Muscle layer of colon (tissue), 2 donors: Measurements from ENCODE around the gene ST3GAL4.

Experiments
- H3K27ac ChIP-seq: one replicate; pipeline ENCODE4 v1.7.0; 2013; ENCODE audit warnings: low read depth, mild to moderate bottlenecking, low read length, moderate library complexity
- H3K27me3 ChIP-seq, 2 donors: one replicate each; pipeline ENCODE4 v1.7.0; 2013; ENCODE audit warnings: low read length in 2 of 2, mild to moderate bottlenecking in 2 of 2; ENCODE audit not compliant: insufficient read depth in 2 of 2, control insufficient read depth in 1 of 2
- H3K36me3 ChIP-seq: one replicate; pipeline ENCODE4 v1.7.0; 2013; ENCODE audit warnings: mild to moderate bottlenecking, low read length; ENCODE audit not compliant: insufficient read depth
- H3K4me1 ChIP-seq: one replicate; pipeline ENCODE4 v1.7.0; 2013; ENCODE audit warnings: mild to moderate bottlenecking, low read length; ENCODE audit not compliant: insufficient read depth
- H3K4me3 ChIP-seq, 2 donors: one replicate each; pipeline ENCODE4 v1.7.0; 2013; ENCODE audit warnings: low read length in 2 of 2, low read depth in 1 of 2, mild to moderate bottlenecking in 1 of 2, moderate library complexity in 1 of 2
- H3K9ac ChIP-seq: one replicate; pipeline ENCODE4 v1.7.0; 2013; ENCODE audit warnings: low read length
- H3K9me3 ChIP-seq: one replicate; pipeline ENCODE4 v1.7.0; 2013; ENCODE audit warnings: mild to moderate bottlenecking, low read length
- donor health status: abdominal sarcoma.
- donor health status: Adenocarcinoma of cecum.

The ST3GAL4 gene

DNA sequence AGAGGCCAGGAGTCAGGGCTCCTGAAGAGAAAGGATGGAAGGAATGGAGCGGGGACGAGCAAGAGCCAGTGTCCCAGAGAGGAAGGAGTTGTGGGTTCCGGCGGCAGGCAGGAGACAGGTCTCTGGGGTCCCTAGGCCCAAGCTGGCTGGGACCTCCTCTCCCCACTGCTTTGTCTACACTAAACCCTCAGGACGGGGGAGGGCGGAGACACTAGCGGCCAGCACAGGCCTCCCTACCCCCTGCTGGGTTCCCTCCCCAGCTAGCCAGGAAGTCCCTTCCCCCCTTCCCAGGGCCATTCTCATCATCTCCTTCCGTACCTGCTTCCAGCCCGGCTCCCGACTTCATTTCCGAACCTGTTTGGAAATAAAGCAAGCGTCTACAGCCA, 79.5 kb downstream of the ST3GAL4 start:
- no peak overlapping the region for H3K27ac ChIP-seq
- H3K9ac ChIP-seq, result no peak overlapping the region
- no peaks in the 10 kb centered on the region for H3K27me3 ChIP-seq
- H3K4me3 ChIP-seq, result no peak overlapping the region
- no peaks in the 10 kb centered on the region for H3K9me3 ChIP-seq
- peaks cover 13% of the 10 kb centered on the region for H3K4me1 ChIP-seq
- H3K36me3 ChIP-seq, result no peaks in the 10 kb centered on the region

DNA sequence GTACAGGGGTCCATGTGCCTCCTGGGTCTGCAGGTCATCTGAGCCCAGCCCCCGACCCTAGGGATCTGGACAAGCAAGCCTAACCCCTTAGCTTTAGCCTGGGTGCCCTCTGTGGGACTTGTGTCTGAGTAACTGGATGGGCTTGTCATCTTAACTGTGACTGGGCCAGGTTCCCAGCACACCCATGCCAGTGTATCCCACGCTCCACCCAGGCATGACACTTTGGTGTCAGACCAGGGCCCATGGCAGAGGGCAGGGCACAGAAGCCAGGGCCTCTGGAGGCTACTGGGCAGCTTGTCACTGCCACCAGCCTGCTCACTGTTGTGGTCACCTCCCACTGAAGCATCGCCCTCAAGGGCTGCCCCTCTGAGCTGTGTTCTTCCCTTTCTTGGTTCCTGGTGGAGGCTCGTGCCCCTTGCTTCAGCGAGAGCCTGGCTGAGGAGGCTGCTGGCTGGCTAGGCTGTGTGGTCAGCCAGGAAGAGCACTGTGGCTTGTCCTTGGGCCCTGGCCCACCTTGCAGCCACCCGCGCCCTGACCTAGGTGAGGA, 80.8 kb downstream of the ST3GAL4 start:
- Histone ChIP-seq H3K36me3 (no peaks in the 10 kb centered on the region), H3K9ac (no peak overlapping the region), H3K9me3 (no peaks in the 10 kb centered on the region), H3K27me3 (no peaks in the 10 kb centered on the region), H3K27ac (no peak overlapping the region), H3K4me1 (peaks cover 17% of the 10 kb centered on the region), H3K4me3 (no peak overlapping the region)

- Histone ChIP-seq H3K27me3 (no peaks in the 10 kb centered on the region), H3K27ac (no peak overlapping the region), H3K9ac (no peak overlapping the region), H3K4me1 (peaks cover 5% of the 10 kb centered on the region), H3K9me3 (no peaks in the 10 kb centered on the region), H3K36me3 (no peaks in the 10 kb centered on the region), H3K4me3 (no peak overlapping the region)
These were observed 82.2 kb downstream of the ST3GAL4 start for GRCh38 chr11:126437731-126438130.

GRCh38 chr11:126438272-126438671, 82.8 kb downstream of the ST3GAL4 start:
- Histone ChIP-seq H3K4me1 (peaks cover 5% of the 10 kb centered on the region), H3K27ac (no peak overlapping the region), H3K9me3 (no peaks in the 10 kb centered on the region), H3K36me3 (no peaks in the 10 kb centered on the region), H3K27me3 (no peaks in the 10 kb centered on the region), H3K4me3 (no peak overlapping the region), H3K9ac (no peak overlapping the region)

DNA sequence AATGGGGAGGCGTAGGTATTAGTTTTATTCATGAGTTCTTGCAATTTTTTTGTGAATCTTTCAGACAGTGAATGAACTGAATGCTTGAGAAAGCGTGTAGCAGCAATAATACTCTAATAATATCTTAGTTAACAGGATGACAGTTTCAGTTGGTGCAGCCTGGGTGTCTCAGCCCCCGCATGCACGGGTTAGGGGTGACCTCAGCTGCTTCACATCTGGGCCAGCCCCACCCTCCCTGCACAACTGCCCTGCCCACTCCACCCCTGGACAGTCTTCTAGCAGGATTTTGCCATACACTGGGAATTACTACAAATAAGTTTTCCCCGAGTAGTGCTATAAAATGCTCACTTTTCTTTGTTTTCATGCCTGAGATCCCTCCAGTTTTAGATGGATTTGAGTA, 83.2 kb downstream of the ST3GAL4 start:
- Histone ChIP-seq H3K4me1 (peaks cover 5% of the 10 kb centered on the region), H3K27me3 (no peaks in the 10 kb centered on the region), H3K9ac (no peak overlapping the region), H3K27ac (no peak overlapping the region), H3K36me3 (no peaks in the 10 kb centered on the region), H3K9me3 (no peaks in the 10 kb centered on the region), H3K4me3 (no peak overlapping the region)

- Histone ChIP-seq H3K9me3 (no peaks in the 10 kb centered on the region), H3K4me1 (peaks cover 5% of the 10 kb centered on the region), H3K27ac (no peak overlapping the region), H3K27me3 (no peaks in the 10 kb centered on the region), H3K9ac (no peak overlapping the region), H3K36me3 (no peaks in the 10 kb centered on the region), H3K4me3 (no peak overlapping the region)
These were observed 84.8 kb downstream of the ST3GAL4 start for GRCh38 chr11:126440276-126440675.

DNA sequence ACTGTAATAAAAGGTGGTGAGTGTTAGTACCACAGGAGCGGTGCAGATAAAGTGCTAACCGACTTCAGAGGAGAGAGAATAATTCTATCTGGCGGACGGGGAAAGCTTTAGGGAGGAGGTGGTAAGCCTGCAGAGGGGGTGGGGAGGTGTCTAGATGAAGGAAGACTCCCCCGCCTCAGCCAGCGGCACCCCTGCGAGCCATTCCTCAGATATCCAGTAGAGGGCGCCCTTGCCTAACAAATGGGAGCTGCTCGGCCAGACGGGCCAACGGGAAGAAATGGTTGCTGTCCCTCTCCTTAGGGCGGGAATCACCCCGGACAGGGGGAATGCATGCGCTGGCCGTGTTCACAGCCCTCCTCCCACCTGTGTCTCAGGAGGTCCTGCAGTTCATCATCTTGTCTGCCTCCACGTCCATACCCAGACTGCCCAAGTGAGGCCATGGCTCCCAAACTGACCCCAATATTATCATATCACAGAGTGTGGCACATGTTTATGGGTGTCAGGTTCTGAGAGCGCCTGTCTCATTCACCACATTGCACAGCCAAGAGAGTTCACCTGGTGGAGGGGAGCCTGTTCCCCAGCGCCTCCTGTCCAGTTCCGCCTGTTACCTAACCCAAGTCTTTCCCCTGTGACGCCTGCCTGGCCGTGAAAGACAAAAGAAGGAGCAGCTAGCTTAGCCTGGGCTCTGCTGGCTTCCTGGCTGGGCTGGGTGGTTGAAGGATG, 85.5 kb downstream of the ST3GAL4 start:
- Histone ChIP-seq H3K27me3 (no peaks in the 10 kb centered on the region), H3K27ac (no peak overlapping the region), H3K9me3 (no peaks in the 10 kb centered on the region), H3K9ac (no peak overlapping the region), H3K4me3 (no peak overlapping the region), H3K4me1 (peaks cover 5% of the 10 kb centered on the region), H3K36me3 (no peaks in the 10 kb centered on the region)

DNA sequence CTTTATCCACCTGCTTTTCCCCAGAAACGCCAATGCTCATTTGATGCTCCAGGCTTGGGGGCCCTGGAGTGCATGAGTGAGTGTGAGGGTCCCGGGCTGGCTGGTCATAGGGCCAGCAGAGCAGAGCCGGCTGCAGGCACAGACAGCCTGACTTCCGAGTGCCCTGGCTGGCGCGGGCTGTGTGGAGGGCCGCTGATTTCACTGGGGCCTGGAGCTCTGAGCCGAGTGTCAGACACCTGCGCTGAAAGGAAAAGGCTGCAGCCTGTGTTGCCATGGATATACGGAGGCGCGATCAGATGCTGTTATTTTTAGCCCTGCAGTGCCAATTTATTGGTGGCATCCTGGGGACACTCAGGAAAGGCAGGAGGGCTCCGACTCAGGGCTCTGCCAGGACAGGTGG, 87.6 kb downstream of the ST3GAL4 start:
- H3K4me3 ChIP-seq, result no peak overlapping the region
- H3K36me3 ChIP-seq, result no peaks in the 10 kb centered on the region
- H3K9me3 ChIP-seq, result no peaks in the 10 kb centered on the region
- peaks cover 5% of the 10 kb centered on the region for H3K4me1 ChIP-seq
- no peaks in the 10 kb centered on the region for H3K27me3 ChIP-seq
- no peak overlapping the region for H3K27ac ChIP-seq
- no peak overlapping the region for H3K9ac ChIP-seq

- H3K4me3 ChIP-seq, result no peak overlapping the region
- no peak overlapping the region for H3K27ac ChIP-seq
These were observed 88.6 kb downstream of the ST3GAL4 start for GRCh38 chr11:126444072-126444471.

GRCh38 chr11:126446581-126446980, 91.1 kb downstream of the ST3GAL4 start:
- H3K9ac ChIP-seq, result no peak overlapping the region
- H3K4me3 ChIP-seq, result no peak overlapping the region
- H3K36me3 ChIP-seq, result no peaks in the 10 kb centered on the region
- H3K4me1 ChIP-seq, result no peaks in the 10 kb centered on the region
- H3K9me3 ChIP-seq, result no peaks in the 10 kb centered on the region
- H3K27me3 ChIP-seq, result no peaks in the 10 kb centered on the region
- no peak overlapping the region for H3K27ac ChIP-seq

More at GRCh38 chr11:126444072-126444471, 88.6 kb downstream of the ST3GAL4 start:
- no peak overlapping the region for H3K9ac ChIP-seq
- no peaks in the 10 kb centered on the region for H3K36me3 ChIP-seq
- H3K4me1 ChIP-seq, result peaks cover 5% of the 10 kb centered on the region
- no peaks in the 10 kb centered on the region for H3K9me3 ChIP-seq
- H3K27me3 ChIP-seq, result no peaks in the 10 kb centered on the region

GRCh38 chr11:126450198-126450597, 94.7 kb downstream of the ST3GAL4 start:
- no peaks in the 10 kb centered on the region for H3K9me3 ChIP-seq
- H3K36me3 ChIP-seq, result no peaks in the 10 kb centered on the region
- H3K27ac ChIP-seq, result no peak overlapping the region
- no peak overlapping the region for H3K9ac ChIP-seq
- no peak overlapping the region for H3K4me3 ChIP-seq
- H3K4me1 ChIP-seq, result no peaks in the 10 kb centered on the region
- peaks cover 0 to 19% of the 10 kb centered on the region in 2 donors for H3K27me3 ChIP-seq

GRCh38 chr11:126450806-126451205, 95.3 kb downstream of the ST3GAL4 start:
- Histone ChIP-seq H3K4me3 (no peak overlapping the region), H3K4me1 (no peaks in the 10 kb centered on the region), H3K9me3 (no peaks in the 10 kb centered on the region), H3K27me3 (peaks cover 0 to 19% of the 10 kb centered on the region in 2 donors), H3K36me3 (no peaks in the 10 kb centered on the region), H3K27ac (no peak overlapping the region), H3K9ac (no peak overlapping the region)
